ENCODE measurements around the gene CLN6. TPM values are rescaled to one million over a fixed set of nuclear protein-coding genes. Genes with fewer than 3 reads are reported as not detected.

The CLN6 gene
- total RNA-seq, 1 experiment from 2014 or later: 71.9 TPM

DNA sequence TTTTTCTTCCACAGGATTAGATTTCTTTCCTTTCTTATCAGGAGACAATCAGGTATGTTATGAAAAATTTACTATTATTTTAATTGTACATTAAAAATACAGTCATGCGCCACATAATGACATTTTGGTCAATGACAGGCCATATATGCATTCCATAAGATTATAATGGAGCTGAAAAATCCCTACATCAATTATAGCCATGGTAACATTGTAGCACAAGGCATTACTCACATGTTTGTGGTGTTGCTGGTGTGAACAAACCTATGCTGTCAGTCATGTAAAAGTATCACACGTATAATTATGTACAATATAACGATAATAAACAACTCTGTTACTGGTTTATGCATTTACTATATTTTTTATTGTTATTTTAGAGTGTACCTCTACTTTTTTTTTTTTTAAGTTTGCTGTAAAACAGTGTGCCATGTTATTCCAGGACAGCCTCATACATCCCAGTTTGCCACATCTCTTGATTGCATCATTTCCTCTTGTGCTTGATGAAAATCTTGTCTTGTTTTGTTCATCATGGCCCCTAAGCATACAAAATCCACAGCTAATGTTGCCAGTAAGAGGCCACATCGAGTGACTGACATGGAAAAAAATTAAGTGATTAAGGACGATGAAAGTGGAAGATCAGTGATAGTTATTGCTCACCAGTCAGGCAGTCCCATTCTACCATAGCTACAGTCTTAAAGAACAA, 45.8 kb downstream of the CLN6 start:
- Histone ChIP-seq H3K9me3 (ENCODE audit: control insufficient read depth, low read depth, low read length) (no peaks in the 10 kb centered on the region), H3K4me1 (ENCODE audit: insufficient read depth, low read length) (no peaks in the 10 kb centered on the region), H4K5ac (ENCODE audit: insufficient read length, low read depth, low read length) (no peak overlapping the region), H4K20me1 (ENCODE audit: control insufficient read depth, insufficient read depth, insufficient read length) (no peaks in the 10 kb centered on the region), H4K91ac (ENCODE audit: insufficient read length, low read depth, low read length) (no peak overlapping the region), H3K9ac (ENCODE audit: extremely low read depth, insufficient read length, low read length) (no peak overlapping the region), H3K79me2 (ENCODE audit: insufficient read depth, low read length) (no peaks in the 10 kb centered on the region), H2BK12ac (ENCODE audit: insufficient read length, low read depth, low read length) (no peak overlapping the region), H3K79me1 (ENCODE audit: insufficient read depth, low read depth, low read length, poor library complexity, severe bottlenecking) (no peaks in the 10 kb centered on the region), H3K23ac (ENCODE audit: insufficient read length, low read depth, low read length) (no peak overlapping the region), H3K18ac (ENCODE audit: insufficient read length, low read depth, low read length) (no peak overlapping the region), H2BK15ac (ENCODE audit: low read depth, low read length) (no peak overlapping the region), H3K14ac (ENCODE audit: insufficient read depth, low read length) (no peak overlapping the region), H3K4ac (ENCODE audit: low read depth, low read length) (no peak overlapping the region), H3K23me2 (ENCODE audit: insufficient read length, low read depth, low read length, poor library complexity, severe bottlenecking) (no peaks in the 10 kb centered on the region), H3K4me2 (ENCODE audit: insufficient read depth, insufficient read length, low read length) (no peak overlapping the region), H3T11ph (ENCODE audit: low read length) (no peak overlapping the region), H2AFZ (ENCODE audit: low read length) (no peak overlapping the region), H2BK120ac (ENCODE audit: low read depth, low read length, poor library complexity, severe bottlenecking) (no peak overlapping the region), H2BK20ac (ENCODE audit: low read depth, low read length, poor library complexity, severe bottlenecking) (no peak overlapping the region), H3K56ac (ENCODE audit: insufficient read length, low read depth, low read length) (no peak overlapping the region), H2AK5ac (ENCODE audit: insufficient read length, low read length) (no peak overlapping the region), H2BK5ac (ENCODE audit: insufficient read length, low read length) (no peak overlapping the region), H4K8ac (replicated peaks; ENCODE audit: insufficient read length, low read depth, low read length) (no peak overlapping the region), H3K27me3 (ENCODE audit: insufficient read depth, low read length) (no peaks in the 10 kb centered on the region), H3K27ac (ENCODE audit: insufficient read length, low read depth, low read length) (no peak overlapping the region)
- TF ChIP-seq, protein P1, sequence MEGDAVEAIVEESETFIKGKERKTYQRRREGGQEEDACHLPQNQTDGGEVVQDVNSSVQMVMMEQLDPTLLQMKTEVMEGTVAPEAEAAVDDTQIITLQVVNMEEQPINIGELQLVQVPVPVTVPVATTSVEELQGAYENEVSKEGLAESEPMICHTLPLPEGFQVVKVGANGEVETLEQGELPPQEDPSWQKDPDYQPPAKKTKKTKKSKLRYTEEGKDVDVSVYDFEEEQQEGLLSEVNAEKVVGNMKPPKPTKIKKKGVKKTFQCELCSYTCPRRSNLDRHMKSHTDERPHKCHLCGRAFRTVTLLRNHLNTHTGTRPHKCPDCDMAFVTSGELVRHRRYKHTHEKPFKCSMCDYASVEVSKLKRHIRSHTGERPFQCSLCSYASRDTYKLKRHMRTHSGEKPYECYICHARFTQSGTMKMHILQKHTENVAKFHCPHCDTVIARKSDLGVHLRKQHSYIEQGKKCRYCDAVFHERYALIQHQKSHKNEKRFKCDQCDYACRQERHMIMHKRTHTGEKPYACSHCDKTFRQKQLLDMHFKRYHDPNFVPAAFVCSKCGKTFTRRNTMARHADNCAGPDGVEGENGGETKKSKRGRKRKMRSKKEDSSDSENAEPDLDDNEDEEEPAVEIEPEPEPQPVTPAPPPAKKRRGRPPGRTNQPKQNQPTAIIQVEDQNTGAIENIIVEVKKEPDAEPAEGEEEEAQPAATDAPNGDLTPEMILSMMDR (conservative IDR thresholded peaks at IDR 0.05): no peak
- no peak overlapping the region for H3K4me3 Mint-ChIP-seq
- H3K27ac Mint-ChIP-seq: no peak overlapping the region
- DNase-seq: no peak
- no peaks in the 10 kb centered on the region for H3K9me3 Mint-ChIP-seq
- no CpG with 5 or more reads among the region's 5 CpGs for WGBS (ENCODE audit: extremely low coverage, insufficient read length, low lambda C conversion rate)
- H3K27me3 Mint-ChIP-seq (ENCODE audit: low read depth): no peaks in the 10 kb centered on the region
- peaks cover 14 to 55% (median 51%) of the 10 kb centered on the region in 3 experiments; a peak in 6 of 7 replicates for H3K36me3 Mint-ChIP-seq (ENCODE audit: insufficient read depth in 1 of 3, low read depth in 3 of 3)
- H3K4me1 Mint-ChIP-seq: no peaks in the 10 kb centered on the region

All from H9 (cell line).